COR-L47 (cell line): Measurements from ENCODE around the gene HES7.
"Not testable (repeated sequence)": the region's sequence is repeated elsewhere in the genome, so short reads cannot be mapped to it uniquely, and the experiment has no call there.

Source experiments
- DNase-seq: peaks from one replicate; lab custom pipeline; 2025; lab: John Stamatoyannopoulos, UW

Gene HES7

DNA sequence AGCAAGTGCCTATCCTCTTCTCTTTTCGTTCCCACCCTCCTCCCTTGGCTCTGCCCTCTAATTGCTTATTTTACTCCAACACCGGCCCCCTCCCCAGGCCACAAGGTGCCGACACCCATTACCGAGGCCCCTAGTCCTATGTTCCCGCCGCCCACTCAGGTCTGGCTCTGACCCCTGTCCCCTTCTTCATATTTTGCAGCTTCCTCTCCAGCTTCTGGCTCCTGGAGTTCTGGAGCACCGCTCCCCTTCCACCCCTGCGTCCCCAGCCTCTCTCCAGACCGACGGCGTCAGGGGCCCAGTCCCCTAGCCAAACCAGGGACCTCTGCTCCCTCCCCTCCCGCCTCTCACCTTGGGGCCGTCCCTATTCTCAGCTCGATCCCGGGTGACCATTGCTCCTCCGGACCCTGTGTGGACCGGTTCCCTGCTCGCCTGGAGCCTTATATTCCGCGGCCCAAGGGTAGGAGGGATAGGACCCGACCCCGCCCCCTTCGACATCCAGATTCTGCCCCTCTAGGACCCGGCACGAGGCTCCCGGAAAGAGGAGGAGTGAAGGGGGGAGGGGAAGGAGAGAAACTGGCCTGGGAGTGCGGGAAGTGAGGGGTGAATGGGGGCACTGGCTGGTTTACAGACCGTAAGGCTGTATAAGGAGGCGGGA, at the start of gene HES7:
TSS of gene HES7 (minus strand) at position 412 of the 655 bp plus-strand sequence. CDS start at position 390, 22 bp downstream.
- no peak for DNase-seq

DNA sequence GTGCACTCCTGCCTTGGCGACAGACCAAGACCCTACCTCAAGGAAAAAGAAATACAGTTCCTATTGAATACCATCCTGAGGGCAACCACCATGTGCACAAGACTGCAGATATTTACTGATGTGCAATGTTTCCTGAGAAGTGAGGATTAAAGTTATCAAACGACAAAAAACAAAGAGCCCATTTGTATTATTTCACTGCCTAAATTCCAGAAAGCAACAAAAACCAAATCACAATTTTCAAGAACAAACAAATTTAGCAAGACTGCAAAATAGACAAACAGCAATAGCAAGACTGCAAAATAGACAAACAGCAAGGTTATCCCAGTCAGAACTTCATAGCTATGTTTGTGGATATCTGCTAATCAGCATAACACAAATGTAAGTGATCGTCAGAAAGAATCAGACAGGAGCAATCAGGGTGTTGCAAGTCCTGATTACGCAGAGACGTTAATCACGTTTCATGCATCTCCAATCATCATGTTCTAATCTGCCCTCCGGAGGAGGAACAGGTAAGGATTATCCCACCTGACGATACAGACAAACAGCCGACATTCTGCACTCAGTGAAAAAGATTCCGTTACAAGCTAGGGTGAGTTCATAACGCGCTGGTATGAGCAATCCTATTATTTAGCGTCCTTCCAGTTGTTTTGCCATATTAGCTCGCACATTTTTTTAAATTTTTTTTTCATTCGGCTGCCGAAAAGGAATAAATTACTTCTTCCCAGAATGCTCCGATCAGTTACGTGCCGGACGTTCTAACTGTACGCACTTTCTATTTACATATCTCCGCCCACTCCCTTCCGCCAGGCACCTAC, 49.4 kb upstream of the HES7 start:
- peak; percentile 68 for DNase-seq

DNA sequence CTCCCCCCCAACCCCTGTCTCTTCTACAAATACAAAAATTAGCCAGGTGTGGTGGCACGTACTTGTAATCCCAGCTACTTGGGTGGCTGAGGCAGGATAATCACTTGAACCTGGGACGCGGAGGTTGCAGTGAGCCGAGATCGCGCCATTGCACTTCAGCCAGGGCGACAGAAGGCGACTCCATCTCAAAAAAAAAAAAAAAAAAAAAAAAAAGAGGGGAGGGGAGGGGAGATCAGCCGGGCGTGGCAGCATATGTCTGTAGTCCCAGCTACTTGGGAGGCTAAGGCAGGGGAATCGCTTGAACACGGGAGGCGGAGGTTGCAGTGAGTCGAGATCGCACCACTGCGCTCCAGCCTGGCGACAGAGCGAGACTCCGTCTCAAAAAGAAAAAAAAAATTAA, 46.3 kb upstream of the HES7 start:
- not testable (repeated sequence) for DNase-seq

GRCh38 chr17:8167526-8167925, 43.6 kb upstream of the HES7 start:
- DNase-seq, result no peak

DNA sequence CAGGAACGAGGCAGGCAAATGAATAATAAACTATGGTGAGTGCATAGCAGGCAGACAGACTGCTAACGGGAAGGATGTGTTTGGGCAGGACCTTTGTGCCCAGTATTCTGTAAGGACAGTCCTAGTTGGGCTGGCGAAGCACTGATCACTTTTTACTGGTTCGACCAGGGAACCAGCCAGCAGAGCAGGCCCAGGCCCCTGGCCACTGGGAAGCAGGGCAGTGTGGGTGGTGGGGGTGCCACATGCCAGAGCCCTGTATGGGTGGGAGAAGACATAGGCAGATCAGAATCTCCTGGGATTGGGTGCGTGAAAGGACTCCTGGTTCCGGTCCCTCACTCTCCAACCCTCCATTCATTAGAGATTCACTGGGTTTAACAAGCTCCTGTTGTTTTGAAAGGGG, 42.8 kb upstream of the HES7 start:
- no peak for DNase-seq

DNA sequence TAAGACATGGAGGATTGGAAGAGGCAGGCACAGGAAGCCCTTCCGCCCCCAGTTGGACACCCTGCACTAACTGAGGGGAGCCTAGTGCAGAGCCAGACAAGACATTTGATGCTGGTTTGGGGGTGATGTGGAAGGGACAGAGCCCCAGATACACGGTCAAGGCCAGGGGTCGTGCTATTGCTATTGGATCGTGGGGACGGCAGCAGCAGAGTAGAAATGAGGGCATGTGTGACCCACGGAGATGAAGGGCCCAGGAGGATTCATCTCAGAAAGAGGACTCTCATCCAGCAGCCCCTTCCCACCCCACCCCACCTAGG, 40.9 kb upstream of the HES7 start:
- DNase-seq, result no peak

DNA sequence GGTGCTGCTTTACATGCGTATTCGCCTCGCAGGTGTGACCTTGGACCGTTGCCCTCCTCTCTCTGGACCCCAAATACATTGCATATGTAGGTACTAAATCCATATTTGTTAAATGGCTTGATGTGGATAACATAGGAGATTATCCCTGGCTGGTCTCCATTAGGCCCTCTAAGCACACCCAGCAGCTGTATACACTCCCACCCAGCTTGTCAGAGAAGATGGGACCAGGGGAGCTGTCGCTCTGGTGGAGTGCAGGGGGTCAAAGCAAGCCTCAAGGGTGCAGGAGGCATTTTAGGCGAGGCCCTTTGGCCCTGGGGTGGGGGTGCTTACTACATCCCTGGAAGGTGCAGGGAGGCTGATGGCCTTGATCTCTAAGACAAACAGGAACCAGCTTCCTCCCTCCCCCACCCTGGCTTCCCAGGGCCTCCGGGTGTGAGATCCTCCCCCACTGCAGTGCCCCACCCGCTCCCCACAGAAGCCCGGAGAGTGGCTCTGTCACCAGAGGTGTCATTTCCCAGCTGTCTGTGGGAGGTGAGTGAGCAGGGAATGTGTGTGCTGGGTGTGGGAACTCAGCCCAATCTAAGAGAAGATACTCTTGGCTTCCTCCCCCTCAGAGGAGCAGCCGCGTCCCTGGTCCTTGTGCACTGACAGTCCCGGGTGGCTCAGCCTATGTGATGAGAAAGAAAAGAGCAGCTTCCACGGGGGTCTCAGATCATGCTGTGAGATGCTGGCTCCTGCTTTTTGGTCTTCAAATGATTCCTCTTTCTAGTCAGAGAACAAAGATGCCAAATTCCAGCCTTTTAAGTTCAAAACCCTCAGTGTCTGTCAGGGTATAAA, 40.3 kb upstream of the HES7 start:
- DNase-seq, result peak; percentile 29

GRCh38 chr17:8162997-8163977, 39.4 kb upstream of the HES7 start:
- DNase-seq, result no peak

- DNase-seq, result peak; percentile 49
Measured at GRCh38 chr17:8162233-8162996, 38.5 kb upstream of the HES7 start, which contains the start of gene VAMP2. VAMP2 (minus strand) TSS chr17:8162948; CDS start chr17:8162879, 69 bp downstream.

GRCh38 chr17:8161289-8162232, 37.7 kb upstream of the HES7 start:
- no peak for DNase-seq

DNA sequence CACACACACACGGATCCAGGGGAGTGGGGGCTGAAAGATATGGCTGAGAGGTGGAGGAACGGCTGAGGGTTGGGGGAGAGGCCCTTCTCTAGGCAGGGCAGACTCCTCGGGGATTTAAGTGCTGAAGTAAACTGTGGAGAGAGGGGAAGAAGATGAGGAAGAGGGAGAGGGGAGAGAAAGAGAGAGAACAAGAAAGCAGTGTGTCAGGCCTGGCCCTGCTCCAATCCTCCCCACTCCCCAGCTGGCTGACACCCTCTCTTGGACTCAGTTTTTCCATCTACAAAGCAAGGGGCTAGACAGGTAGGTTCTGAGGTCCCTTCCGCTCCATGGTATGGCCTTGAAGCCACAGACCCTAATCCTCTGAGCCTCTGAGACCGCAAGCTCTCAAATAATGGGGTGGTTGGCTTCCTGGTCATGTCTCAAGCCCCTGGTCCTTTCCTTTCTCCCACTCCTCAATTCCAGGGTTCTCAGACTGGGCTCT, 36.9 kb upstream of the HES7 start:
- DNase-seq, result no peak

DNA sequence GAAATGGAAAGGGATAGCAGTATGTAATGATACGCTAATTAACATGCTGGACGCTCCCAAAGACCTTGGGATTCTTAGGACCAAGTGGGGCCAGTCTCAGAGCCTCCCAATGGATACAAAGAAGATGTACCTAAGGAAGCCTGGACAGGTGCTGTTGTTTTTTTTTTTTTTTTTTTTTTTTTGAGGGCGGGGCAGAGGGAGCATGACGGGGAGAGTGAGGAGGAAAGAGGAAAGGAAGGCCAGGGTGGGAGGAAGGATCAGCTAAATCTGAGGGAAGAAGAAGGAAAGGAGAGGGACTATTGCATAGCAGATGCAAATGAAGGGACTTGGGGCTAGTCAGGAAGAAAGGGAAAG, 36.3 kb upstream of the HES7 start:
- DNase-seq, result no peak

DNA sequence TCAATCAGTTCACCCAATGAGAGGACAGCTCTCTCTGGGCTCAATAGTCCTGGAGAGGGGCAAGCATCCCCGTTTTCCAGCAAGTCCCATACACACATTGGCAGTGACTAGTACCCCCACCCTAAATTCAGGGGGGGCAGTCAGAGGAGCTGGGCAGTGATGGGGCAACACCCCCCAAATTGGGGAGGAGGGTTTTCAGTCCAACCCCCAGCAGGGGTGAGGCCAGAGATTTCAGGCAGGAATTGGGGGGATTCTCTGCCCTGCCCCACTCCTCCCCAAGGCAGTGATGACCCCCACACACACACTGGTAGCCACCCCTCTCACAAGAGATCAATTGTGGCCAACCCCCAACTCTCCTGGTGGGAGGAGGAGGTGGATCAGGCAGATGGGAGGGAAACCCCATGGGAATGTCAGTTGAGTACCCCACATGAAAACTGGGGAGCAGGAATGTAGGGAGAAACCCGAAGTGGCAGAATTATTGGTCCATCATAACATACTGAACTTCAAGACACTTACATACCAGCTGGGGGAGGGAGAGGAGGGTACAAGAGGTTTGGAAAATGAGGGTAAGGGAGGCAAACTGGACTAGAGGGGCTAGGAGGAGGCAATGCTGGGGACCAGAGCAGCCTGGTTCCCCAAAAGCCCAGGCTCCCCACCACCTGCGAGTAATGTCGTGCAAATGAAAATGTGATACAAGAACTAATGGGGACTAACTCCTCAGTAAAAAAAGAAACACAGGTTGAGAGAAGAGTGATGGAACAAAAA, 35.7 kb upstream of the HES7 start:
- DNase-seq, result no peak

DNA sequence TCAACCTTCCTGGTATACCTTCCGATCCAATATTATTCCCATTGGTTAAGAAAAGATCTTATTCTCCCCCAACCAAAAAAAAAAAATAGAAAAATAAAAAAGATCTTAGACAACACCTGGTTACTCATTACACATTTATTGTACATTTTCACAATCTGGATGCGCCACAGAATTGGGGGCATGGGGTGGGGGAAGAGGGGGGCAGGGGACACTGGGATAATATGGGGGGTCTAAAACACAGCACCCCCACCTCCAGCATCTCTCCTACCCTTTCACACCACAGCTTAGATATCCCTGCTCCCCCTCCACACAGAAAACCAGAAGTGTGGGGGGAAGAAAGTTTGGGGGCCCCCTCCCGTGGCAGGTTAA, 35.1 kb upstream of the HES7 start:
- DNase-seq, result no peak

DNA sequence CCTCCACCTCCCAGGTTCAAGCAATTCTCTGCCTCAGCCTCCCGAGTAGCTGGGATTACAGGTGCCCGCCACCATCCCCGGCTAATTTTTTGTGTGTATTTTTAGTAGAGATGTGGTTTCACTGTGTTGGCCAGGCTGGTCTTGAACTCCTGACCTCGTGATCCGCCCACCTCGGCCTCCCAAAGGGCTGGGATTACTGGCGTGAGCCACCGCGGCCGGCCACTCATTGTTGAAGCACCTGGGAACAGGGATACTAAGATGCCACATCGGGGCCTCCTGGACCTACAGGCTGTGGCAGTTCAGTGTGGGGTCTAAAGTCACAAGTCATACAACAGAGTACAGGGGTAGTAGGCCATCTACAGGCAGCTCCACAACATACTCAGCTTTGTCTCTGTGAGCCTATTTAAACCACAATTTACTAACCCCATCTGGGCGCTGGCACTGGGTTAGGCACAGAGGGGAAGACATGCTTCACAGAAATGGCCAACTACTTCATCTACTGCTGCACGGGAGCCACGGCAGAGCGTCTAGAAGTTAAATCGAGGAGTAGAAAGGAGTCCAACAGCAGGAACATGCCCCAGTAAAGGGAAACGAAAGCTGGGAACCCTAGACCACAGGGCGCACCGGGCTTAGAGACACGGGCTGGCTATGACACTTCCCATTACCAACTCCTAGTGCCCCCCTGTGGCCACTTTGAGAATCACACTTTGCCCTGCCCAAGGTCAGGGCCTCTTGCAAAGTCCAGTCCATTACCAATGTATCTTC, 34.5 kb upstream of the HES7 start:
- peak; percentile 51 for DNase-seq

DNA sequence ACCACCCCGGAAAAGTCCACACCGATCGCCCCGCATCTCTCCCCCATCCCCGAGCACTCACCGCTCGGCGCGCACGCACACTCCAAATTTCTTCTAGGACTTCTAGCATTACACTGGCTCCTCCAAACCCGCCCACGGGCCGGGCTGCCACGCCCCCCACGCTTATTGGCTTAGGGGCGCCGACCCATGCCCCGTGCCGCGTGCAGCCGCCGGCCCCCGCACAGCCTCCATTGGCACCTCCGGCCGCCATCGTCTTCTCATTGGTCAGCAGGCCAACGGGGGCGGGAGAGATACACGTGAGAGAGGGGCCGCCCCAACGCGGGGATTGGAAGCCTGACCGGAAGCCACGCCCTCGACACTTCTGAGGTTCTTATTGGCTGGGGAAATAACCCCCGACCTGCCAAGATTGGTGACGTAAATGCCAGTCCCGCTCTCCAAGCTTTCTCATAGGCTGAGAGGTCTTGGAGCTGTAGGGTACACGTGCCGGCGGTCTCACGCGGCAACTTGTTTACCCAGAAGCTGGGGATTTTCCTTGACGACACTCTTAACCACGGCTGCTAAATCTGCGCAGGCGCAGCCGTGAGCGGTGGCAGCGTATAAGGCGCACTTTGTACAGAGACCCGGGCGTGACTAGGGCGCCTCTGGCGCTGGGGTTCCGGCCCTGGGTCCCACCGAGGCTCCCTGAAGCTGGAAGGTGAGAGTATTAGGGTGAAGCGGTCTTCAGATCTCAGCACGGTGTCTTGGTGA, 32.5 kb upstream of the HES7 start:
- peak; percentile 97 for DNase-seq

GRCh38 chr17:8155996-8156245, 32.0 kb upstream of the HES7 start:
- DNase-seq, result no peak
